ENCODE measurements around the gene IRAK1.

DNA sequence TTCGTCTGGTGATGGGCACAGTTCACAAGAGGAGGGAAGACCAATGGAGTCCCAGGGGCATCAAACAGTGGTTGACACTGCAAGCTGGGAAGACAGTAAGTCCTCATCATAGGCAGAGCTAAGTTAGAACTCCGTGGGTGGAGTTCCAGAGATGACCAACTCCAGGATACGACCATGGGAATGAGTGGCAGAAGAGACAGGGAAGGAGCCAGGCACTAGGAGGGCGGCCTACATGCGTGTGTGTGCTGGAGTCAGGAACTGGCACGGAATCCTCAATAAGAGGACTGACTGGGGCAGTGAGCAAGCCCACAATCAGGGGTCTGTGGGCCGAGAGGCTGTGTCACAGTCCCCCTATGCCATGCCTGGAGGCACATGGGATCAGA is 30.4 kb upstream of the IRAK1 start:
- TF ChIP-seq MCM5 (IDR thresholded peaks at IDR 0.05; ENCODE audit: low read depth) (no peak), MTA3 (IDR thresholded peaks at IDR 0.05; ENCODE audit: borderline replicate concordance) (no peak)
- TF ChIP-seq, protein P1, sequence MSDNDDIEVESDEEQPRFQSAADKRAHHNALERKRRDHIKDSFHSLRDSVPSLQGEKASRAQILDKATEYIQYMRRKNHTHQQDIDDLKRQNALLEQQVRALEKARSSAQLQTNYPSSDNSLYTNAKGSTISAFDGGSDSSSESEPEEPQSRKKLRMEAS (CRISPR knock-in tag; IDR thresholded peaks at IDR 0.05): no peak
